ENCODE results near the gene TSPAN16. TPM values are rescaled to one million over a fixed set of nuclear protein-coding genes. Genes with fewer than 3 reads are reported as not detected.

The TSPAN16 gene, protein sequence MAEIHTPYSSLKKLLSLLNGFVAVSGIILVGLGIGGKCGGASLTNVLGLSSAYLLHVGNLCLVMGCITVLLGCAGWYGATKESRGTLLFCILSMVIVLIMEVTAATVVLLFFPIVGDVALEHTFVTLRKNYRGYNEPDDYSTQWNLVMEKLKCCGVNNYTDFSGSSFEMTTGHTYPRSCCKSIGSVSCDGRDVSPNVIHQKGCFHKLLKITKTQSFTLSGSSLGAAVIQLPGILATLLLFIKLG
- total RNA-seq: not detected

DNA sequence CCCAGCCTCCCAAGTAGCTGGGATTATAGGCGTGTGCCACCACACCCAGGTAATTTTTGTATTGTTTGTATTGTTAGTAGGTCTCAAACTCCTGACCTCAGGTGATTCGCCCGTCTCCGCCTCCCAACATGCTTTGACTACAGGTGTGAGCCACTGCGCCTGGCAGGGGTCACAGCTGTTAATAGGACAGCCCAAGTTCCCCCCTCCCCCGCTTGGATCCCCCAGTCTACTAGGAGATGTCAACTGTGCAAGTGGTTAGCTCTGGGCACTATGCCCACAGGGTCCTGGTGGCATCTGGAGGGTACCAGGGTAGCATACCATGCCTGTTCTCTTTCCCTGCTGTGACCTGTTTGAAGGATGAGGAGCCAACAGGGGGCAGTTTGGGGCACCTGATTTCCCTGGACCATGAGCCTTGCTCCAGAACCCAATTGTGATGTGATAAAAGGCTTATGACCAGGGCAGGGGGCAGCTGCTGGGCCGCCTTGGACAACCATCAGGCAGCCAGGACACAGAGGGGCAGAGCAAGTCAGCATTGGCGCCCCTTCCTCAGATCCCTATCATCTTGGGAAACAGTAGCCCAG is at the start of gene TSPAN16:
Gene TSPAN16, plus strand, starts transcription at position 496 of the 581 bp plus-strand sequence. CDS start 138 bp downstream, outside the sequence.
- Histone ChIP-seq H3K27me3 (no peaks in the 10 kb centered on the region), H3K36me3 (no peaks in the 10 kb centered on the region), H3K4me3 (no peak within 1 kb of the TSS), H3K4me1 (no peaks in the 10 kb centered on the region), H3K27ac (peak within 1 kb of the TSS; percentile 18 to 81), H3K9me3 (no peaks in the 10 kb centered on the region)
- intact Hi-C loops (cut with DNase I; ENCODE audit: low total_unique reads): loop anchor here (10.0 kb wide), 1 partner anchor 189 kb away; the partner anchor contains the start of gene ELAVL3
- no peak for DNase-seq (ENCODE audit: low spot score in 2 of 2)
- TF ChIP-seq POLR2AphosphoS5 (IDR thresholded peaks at IDR 0.05) (no peak), POLR2A (IDR thresholded peaks at IDR 0.05) (no peak)
- TF ChIP-seq, protein P1, sequence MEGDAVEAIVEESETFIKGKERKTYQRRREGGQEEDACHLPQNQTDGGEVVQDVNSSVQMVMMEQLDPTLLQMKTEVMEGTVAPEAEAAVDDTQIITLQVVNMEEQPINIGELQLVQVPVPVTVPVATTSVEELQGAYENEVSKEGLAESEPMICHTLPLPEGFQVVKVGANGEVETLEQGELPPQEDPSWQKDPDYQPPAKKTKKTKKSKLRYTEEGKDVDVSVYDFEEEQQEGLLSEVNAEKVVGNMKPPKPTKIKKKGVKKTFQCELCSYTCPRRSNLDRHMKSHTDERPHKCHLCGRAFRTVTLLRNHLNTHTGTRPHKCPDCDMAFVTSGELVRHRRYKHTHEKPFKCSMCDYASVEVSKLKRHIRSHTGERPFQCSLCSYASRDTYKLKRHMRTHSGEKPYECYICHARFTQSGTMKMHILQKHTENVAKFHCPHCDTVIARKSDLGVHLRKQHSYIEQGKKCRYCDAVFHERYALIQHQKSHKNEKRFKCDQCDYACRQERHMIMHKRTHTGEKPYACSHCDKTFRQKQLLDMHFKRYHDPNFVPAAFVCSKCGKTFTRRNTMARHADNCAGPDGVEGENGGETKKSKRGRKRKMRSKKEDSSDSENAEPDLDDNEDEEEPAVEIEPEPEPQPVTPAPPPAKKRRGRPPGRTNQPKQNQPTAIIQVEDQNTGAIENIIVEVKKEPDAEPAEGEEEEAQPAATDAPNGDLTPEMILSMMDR (IDR thresholded peaks at IDR 0.05): no peak

DNA sequence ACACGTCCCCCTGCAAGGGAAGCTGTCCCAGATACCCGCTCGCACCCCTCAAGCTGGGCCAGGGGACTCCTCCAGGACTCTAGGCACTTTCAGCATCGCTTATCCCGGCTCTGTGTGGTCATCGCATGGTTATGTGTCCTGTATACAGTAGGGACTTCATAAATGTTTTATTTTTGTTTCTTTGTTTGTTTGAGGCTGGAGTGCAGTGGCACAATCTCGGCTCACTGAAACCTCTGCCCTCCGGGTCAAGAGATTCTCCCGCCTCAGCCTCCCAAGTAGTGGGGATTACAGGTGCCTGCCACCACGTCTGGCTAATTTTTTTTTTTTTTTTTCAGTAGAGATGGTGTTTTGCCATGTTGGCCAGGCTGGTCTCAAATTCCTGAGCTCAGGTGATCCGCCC is 49.0 kb upstream of the TSPAN16 start:
- no peak for TF ChIP-seq POLR2A (IDR thresholded peaks at IDR 0.05)
- TF ChIP-seq POLR2AphosphoS5 (IDR thresholded peaks at IDR 0.05): no peak
- TF ChIP-seq, protein P1 (IDR thresholded peaks at IDR 0.05): no peak
- no peak overlapping the region for H3K4me3 ChIP-seq
- intact Hi-C loops (cut with DNase I; ENCODE audit: low total_unique reads): no loop called here
- H3K27ac ChIP-seq: peak overlapping the region in 1 of 2 donors; percentile 78
- H3K4me1 ChIP-seq: no peaks in the 10 kb centered on the region
- H3K36me3 ChIP-seq: no peaks in the 10 kb centered on the region
- no peaks in the 10 kb centered on the region for H3K9me3 ChIP-seq
- no peak for DNase-seq (ENCODE audit: low spot score in 2 of 2)
- no peaks in the 10 kb centered on the region for H3K27me3 ChIP-seq

DNA sequence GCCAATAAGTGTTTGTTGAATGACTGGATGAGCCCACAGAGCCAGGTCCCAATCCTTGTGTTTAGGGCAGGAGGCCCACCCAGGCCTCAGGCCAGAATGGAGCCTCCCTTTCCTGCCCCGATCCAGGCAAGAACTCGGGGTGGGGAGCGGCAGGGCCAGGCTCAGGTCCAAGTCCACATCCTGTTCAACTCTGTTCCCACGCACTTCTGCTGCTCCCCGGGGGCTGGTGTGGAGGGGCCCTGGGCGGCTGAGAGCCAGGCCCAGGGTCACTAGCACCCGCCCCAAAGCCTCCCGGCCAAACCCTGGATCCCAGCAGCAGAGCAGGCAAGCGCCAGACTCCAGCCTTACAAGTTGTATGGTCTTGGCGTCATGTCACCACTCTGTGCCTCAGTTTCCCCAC is 48.6 kb upstream of the TSPAN16 start:
- no peak for DNase-seq (ENCODE audit: low spot score in 2 of 2)
- intact Hi-C loops (cut with DNase I; ENCODE audit: low total_unique reads): no loop called here
- TF ChIP-seq POLR2AphosphoS5 (IDR thresholded peaks at IDR 0.05) (peak in 2 of 3 donors; percentile 46 to 57), POLR2A (IDR thresholded peaks at IDR 0.05) (no peak)
- TF ChIP-seq, protein P1 (IDR thresholded peaks at IDR 0.05): no peak
- Histone ChIP-seq H3K36me3 (no peaks in the 10 kb centered on the region), H3K4me1 (no peaks in the 10 kb centered on the region), H3K4me3 (no peak overlapping the region), H3K27ac (peak overlapping the region; percentile 15 to 78), H3K27me3 (no peaks in the 10 kb centered on the region), H3K9me3 (no peaks in the 10 kb centered on the region)

DNA sequence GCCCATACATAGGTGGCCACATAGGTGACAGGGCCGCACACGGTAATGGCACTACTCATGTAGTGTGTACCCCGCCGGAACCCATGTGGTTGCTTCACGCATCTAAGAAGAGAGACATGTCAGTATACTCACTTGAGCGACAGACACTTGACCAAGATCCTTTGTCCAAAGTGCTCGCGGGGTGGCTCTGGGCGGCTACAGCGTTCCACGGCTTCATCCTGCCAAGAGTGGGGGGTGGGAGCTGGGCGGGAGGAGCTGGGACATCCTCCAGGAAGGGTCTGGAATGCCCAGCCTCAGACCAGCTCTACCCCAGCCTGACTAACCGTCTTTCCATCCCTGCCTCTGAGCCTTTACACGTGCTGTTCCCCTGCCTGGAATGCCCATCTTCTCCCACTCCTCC is 48.0 kb upstream of the TSPAN16 start:
- Histone ChIP-seq H3K9me3 (no peaks in the 10 kb centered on the region), H3K4me1 (no peaks in the 10 kb centered on the region), H3K4me3 (no peak overlapping the region), H3K36me3 (no peaks in the 10 kb centered on the region), H3K27ac (peak overlapping the region; percentile 15 to 78), H3K27me3 (no peaks in the 10 kb centered on the region)
- intact Hi-C loops (cut with DNase I; ENCODE audit: low total_unique reads): no loop called here
- no peak for DNase-seq (ENCODE audit: low spot score in 2 of 2)
- no peak for TF ChIP-seq POLR2A (IDR thresholded peaks at IDR 0.05)
- TF ChIP-seq, protein P1 (IDR thresholded peaks at IDR 0.05): no peak
- TF ChIP-seq POLR2AphosphoS5 (IDR thresholded peaks at IDR 0.05): no peak

DNA sequence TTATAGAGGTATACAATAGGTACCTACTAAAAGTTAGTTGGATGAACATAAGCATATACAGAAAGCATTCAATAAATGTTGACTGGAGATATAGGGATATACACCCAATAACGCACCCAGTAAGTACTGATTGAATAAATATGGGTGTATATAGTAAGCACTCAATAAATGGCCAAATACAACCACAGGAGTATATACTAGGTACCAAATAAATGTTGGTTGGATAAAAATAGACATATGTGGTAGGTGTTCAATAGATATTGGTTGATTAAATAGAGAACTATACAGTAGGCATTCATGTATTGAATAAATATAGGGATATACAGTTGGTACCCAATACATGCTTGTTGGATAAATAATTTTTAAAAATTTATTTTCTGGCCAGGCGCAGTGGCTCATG is 47.1 kb upstream of the TSPAN16 start:
- TF ChIP-seq, protein P1 (IDR thresholded peaks at IDR 0.05): no peak
- no peak for TF ChIP-seq POLR2AphosphoS5 (IDR thresholded peaks at IDR 0.05)
- TF ChIP-seq POLR2A (IDR thresholded peaks at IDR 0.05): no peak
- Histone ChIP-seq H3K4me1 (no peaks in the 10 kb centered on the region), H3K9me3 (no peaks in the 10 kb centered on the region), H3K27ac (peak overlapping the region in 1 of 2 donors; percentile 25), H3K36me3 (no peaks in the 10 kb centered on the region), H3K4me3 (no peak overlapping the region), H3K27me3 (no peaks in the 10 kb centered on the region)
- DNase-seq (ENCODE audit: low spot score in 2 of 2): no peak
- intact Hi-C loops (cut with DNase I; ENCODE audit: low total_unique reads): no loop called here

Measured in breast epithelium (tissue), 4 donors.